Astrocyte (in vitro differentiated cells and primary cell): Measurements from ENCODE around the gene HERC2. TPM values are rescaled to one million over a fixed set of nuclear protein-coding genes. Genes with fewer than 3 reads are reported as not detected.

ENCODE experiments used
- DNase-seq: peaks from one replicate; pipeline ENCODE4 v3.0.0-alpha.2; 2010; ENCODE audit warnings: low read depth
- FAIRE-seq: peaks from 2 replicates; lab custom pipeline; 2011; peaks lifted over from hg19 to GRCh38; lab: Jason Lieb, UNC
- H2AFZ ChIP-seq: 2 replicates; pipeline ENCODE4 v1.6.0; 2012; ENCODE audit warnings: low read depth, low read length, inconsistent platforms
- H3K27ac ChIP-seq: 2 replicates; pipeline ENCODE4 v1.5.1; 2011; ENCODE audit warnings: low read depth, low read length, inconsistent platforms
- H3K27me3 ChIP-seq: 2 replicates; pipeline ENCODE4 v1.6.0; 2011; ENCODE audit warnings: low read length, inconsistent platforms; ENCODE audit not compliant: insufficient read depth
- H3K36me3 ChIP-seq: 2 replicates; pipeline ENCODE4 v1.5.1; 2011; ENCODE audit warnings: low read length, inconsistent platforms; ENCODE audit not compliant: insufficient read depth
- H3K4me1 ChIP-seq: 2 replicates; pipeline ENCODE4 v1.5.1; 2011; ENCODE audit warnings: low read length, inconsistent platforms; ENCODE audit not compliant: insufficient read depth
- H3K4me2 ChIP-seq: 2 replicates; pipeline ENCODE4 v1.6.0; 2012; ENCODE audit warnings: low read length, inconsistent platforms
- H3K4me3 ChIP-seq: 2 replicates; pipeline ENCODE4 v1.5.1; 2011; ENCODE audit warnings: low read depth, mild to moderate bottlenecking, low read length, inconsistent platforms; ENCODE audit not compliant: insufficient read depth
- H3K79me2 ChIP-seq: 2 replicates; pipeline ENCODE4 v1.6.0; 2012; ENCODE audit warnings: mild to moderate bottlenecking, low read length, inconsistent platforms; ENCODE audit not compliant: insufficient read depth
- H3K9ac ChIP-seq: 2 replicates; pipeline ENCODE4 v1.6.0; 2012; ENCODE audit warnings: mild to moderate bottlenecking, low read length, inconsistent platforms
- H3K9me3 ChIP-seq: 2 replicates; pipeline ENCODE4 v1.5.1; 2012; ENCODE audit warnings: low read depth, mild to moderate bottlenecking, low read length, inconsistent platforms; ENCODE audit not compliant: insufficient read depth
- H4K20me1 ChIP-seq: 2 replicates; pipeline ENCODE4 v1.6.0; 2012; ENCODE audit warnings: low read length, inconsistent platforms; ENCODE audit not compliant: insufficient read depth
- H3K27ac Mint-ChIP-seq: one replicate; pipeline ENCODE4 v1.8.0; 2021; ENCODE audit warnings: mild to moderate bottlenecking, mixed read lengths; ENCODE audit not compliant: unreplicated experiment
- H3K27me3 Mint-ChIP-seq: one replicate; pipeline ENCODE4 v1.8.0; 2021; ENCODE audit warnings: low read depth, mixed read lengths; ENCODE audit not compliant: unreplicated experiment
- H3K36me3 Mint-ChIP-seq: one replicate; pipeline ENCODE4 v1.8.0; 2021; ENCODE audit warnings: low read depth, mixed read lengths; ENCODE audit not compliant: unreplicated experiment
- H3K4me1 Mint-ChIP-seq: one replicate; pipeline ENCODE4 v1.8.0; 2021; ENCODE audit warnings: low read depth, mixed read lengths; ENCODE audit not compliant: unreplicated experiment
- H3K4me3 Mint-ChIP-seq: one replicate; pipeline ENCODE4 v1.8.0; 2021; ENCODE audit warnings: mild to moderate bottlenecking, moderate library complexity, mixed read lengths; ENCODE audit not compliant: unreplicated experiment
- H3K9me3 Mint-ChIP-seq: one replicate; pipeline ENCODE4 v1.8.0; 2021; ENCODE audit warnings: mild to moderate bottlenecking, mixed read lengths; ENCODE audit not compliant: unreplicated experiment
- CTCF ChIP-seq: IDR thresholded peaks from 2 replicates; pipeline ENCODE4 v1.5.1; 2011; ENCODE audit warnings: low read depth, mild to moderate bottlenecking, inconsistent platforms, low read length, moderate library complexity; ENCODE audit not compliant: insufficient read depth
- EZH2 ChIP-seq: IDR thresholded peaks from 2 replicates; pipeline ENCODE4 v1.6.1; 2012; ENCODE audit warnings: mild to moderate bottlenecking, low read length, inconsistent platforms; ENCODE audit not compliant: insufficient read depth
- total RNA-seq: library from RNA; stranded (reverse); gene quantifications from 2 replicates; pipeline ENCODE4 v1.2.1, GENCODE V29; 2021

The HERC2 gene
- total RNA-seq, 1 donor from 2014 or later = 61.5 TPM

GRCh38 chr15:28106294-28107110 lies 215.5 kb downstream of the HERC2 start:
- TF ChIP-seq CTCF (no peak), EZH2 (no peak)
- Histone ChIP-seq H3K36me3 (peaks cover 3% of the 10 kb centered on the region), H3K4me1 (peaks cover 7% of the 10 kb centered on the region), H3K4me2 (peak overlapping the region; percentile 98), H3K9me3 (no peaks in the 10 kb centered on the region), H4K20me1 (no peaks in the 10 kb centered on the region), H3K27me3 (no peaks in the 10 kb centered on the region), H3K79me2 (no peaks in the 10 kb centered on the region), H2AFZ (peak overlapping the region; percentile 75), H3K9ac (peak overlapping the region; percentile 63), H3K4me3 (peak overlapping the region; percentile 71), H3K27ac (no peak overlapping the region)
- Mint-ChIP-seq H3K4me1 (no peaks in the 10 kb centered on the region), H3K27ac (no peak overlapping the region), H3K36me3 (peaks cover 3% of the 10 kb centered on the region), H3K27me3 (peaks cover 19% of the 10 kb centered on the region), H3K4me3 (no peak overlapping the region), H3K9me3 (no peaks in the 10 kb centered on the region)
- no peak for DNase-seq
- no peak for FAIRE-seq

- H3K4me1 Mint-ChIP-seq = no peaks in the 10 kb centered on the region
- Histone ChIP-seq H4K20me1 (no peaks in the 10 kb centered on the region), H3K27ac (no peak overlapping the region), H3K36me3 (no peaks in the 10 kb centered on the region), H2AFZ (no peak overlapping the region), H3K4me1 (peaks cover 7% of the 10 kb centered on the region), H3K9me3 (no peaks in the 10 kb centered on the region), H3K4me2 (peak overlapping the region; percentile 98), H3K9ac (no peak overlapping the region), H3K79me2 (no peaks in the 10 kb centered on the region), H3K27me3 (peaks cover 3% of the 10 kb centered on the region), H3K4me3 (no peak overlapping the region)
- no peak overlapping the region for H3K27ac Mint-ChIP-seq
- H3K4me3 Mint-ChIP-seq = peak overlapping the region; percentile 57
- no peaks in the 10 kb centered on the region for H3K36me3 Mint-ChIP-seq
- no peak for DNase-seq
- FAIRE-seq = no peak
- TF ChIP-seq EZH2 (no peak), CTCF (no peak)
- peaks cover 27% of the 10 kb centered on the region for H3K27me3 Mint-ChIP-seq
- no peaks in the 10 kb centered on the region for H3K9me3 Mint-ChIP-seq
Observed at GRCh38 chr15:28105793-28106192, 216.2 kb downstream of the HERC2 start.

- H2AFZ ChIP-seq = no peak overlapping the region
- no peaks in the 10 kb centered on the region for H3K36me3 ChIP-seq
- peaks cover 7% of the 10 kb centered on the region for H3K4me1 ChIP-seq
- H3K27ac Mint-ChIP-seq = no peak overlapping the region
- H3K9ac ChIP-seq = no peak overlapping the region
- TF ChIP-seq CTCF (no peak), EZH2 (no peak)
- no peak overlapping the region for H3K4me3 Mint-ChIP-seq
- H3K36me3 Mint-ChIP-seq = no peaks in the 10 kb centered on the region
- no peaks in the 10 kb centered on the region for H3K4me1 Mint-ChIP-seq
- peaks cover 31% of the 10 kb centered on the region for H3K27me3 Mint-ChIP-seq
- FAIRE-seq (no peak), DNase-seq (no peak)
- H3K79me2 ChIP-seq = no peaks in the 10 kb centered on the region
- H3K4me3 ChIP-seq = no peak overlapping the region
- H4K20me1 ChIP-seq = no peaks in the 10 kb centered on the region
- no peak overlapping the region for H3K4me2 ChIP-seq
- H3K27ac ChIP-seq = no peak overlapping the region
- no peaks in the 10 kb centered on the region for H3K9me3 ChIP-seq
- H3K9me3 Mint-ChIP-seq = no peaks in the 10 kb centered on the region
- H3K27me3 ChIP-seq = peaks cover 6% of the 10 kb centered on the region
Observed at GRCh38 chr15:28105224-28105791, 216.7 kb downstream of the HERC2 start.
